HG03097 (cell line): Measurements from ENCODE around the gene MIS18BP1.
"Not testable (repeated sequence)": the region's sequence is repeated elsewhere in the genome, so short reads cannot be mapped to it uniquely, and the experiment has no call there.

Source experiments
- ATAC-seq: cut with Tn5 transposase; IDR thresholded peaks from one replicate; pipeline ENCODE4 v1.9.1; 2021; ENCODE audit not compliant: unreplicated experiment, low FRiP score

The MIS18BP1 gene

GRCh38 chr14:45246691-45247090 is 6.3 kb downstream of the MIS18BP1 start:
- no peak for ATAC-seq

GRCh38 chr14:45246151-45246550 is 6.9 kb downstream of the MIS18BP1 start:
- ATAC-seq, result no peak

GRCh38 chr14:45242706-45243105 is 10.3 kb downstream of the MIS18BP1 start:
- ATAC-seq, result no peak

GRCh38 chr14:45238988-45239387 is 14.0 kb downstream of the MIS18BP1 start:
- no peak for ATAC-seq

- ATAC-seq, result no peak
Observed at GRCh38 chr14:45227566-45227965, 25.4 kb downstream of the MIS18BP1 start.

- ATAC-seq, result no peak
Observed at GRCh38 chr14:45222485-45223262, 30.3 kb downstream of the MIS18BP1 start.

GRCh38 chr14:45214341-45214740 is 38.7 kb downstream of the MIS18BP1 start:
- ATAC-seq, result not testable (repeated sequence)

GRCh38 chr14:45213716-45214115 is 39.3 kb downstream of the MIS18BP1 start:
- not testable (repeated sequence) for ATAC-seq

- no peak for ATAC-seq
Observed at GRCh38 chr14:45212231-45212630, 40.8 kb downstream of the MIS18BP1 start.

GRCh38 chr14:45211295-45211694 is 41.7 kb downstream of the MIS18BP1 start:
- no peak for ATAC-seq

- ATAC-seq, result no peak
Observed at GRCh38 chr14:45210159-45210558, 42.8 kb downstream of the MIS18BP1 start.

- ATAC-seq, result no peak
Observed at GRCh38 chr14:45204241-45204640, 48.8 kb downstream of the MIS18BP1 start.

- ATAC-seq, result peak; percentile 70
Observed at GRCh38 chr14:45201905-45202304, 51.1 kb downstream of the MIS18BP1 start.

GRCh38 chr14:45199230-45199629 is 53.8 kb downstream of the MIS18BP1 start:
- ATAC-seq, result no peak

GRCh38 chr14:45198551-45198950 is 54.5 kb downstream of the MIS18BP1 start:
- ATAC-seq, result no peak

GRCh38 chr14:45194964-45195363 is 58.0 kb downstream of the MIS18BP1 start:
- ATAC-seq, result no peak

- ATAC-seq, result no peak
Observed at GRCh38 chr14:45185100-45185814, 67.7 kb downstream of the MIS18BP1 start.

- no peak for ATAC-seq
Observed at GRCh38 chr14:45181806-45182205, 71.2 kb downstream of the MIS18BP1 start.

- ATAC-seq, result no peak
Observed at GRCh38 chr14:45181329-45181728, 71.7 kb downstream of the MIS18BP1 start.

- ATAC-seq, result no peak
Observed at GRCh38 chr14:45177076-45177475, 75.9 kb downstream of the MIS18BP1 start.

GRCh38 chr14:45169906-45170305 is 83.1 kb downstream of the MIS18BP1 start:
- no peak for ATAC-seq

- ATAC-seq, result no peak
Observed at GRCh38 chr14:45156067-45156466, 96.9 kb downstream of the MIS18BP1 start.
